ENCODE data around the gene RNF114. TPM values are rescaled to one million over a fixed set of nuclear protein-coding genes. Genes with fewer than 3 reads are reported as not detected.

Gene RNF114
- total and polyA plus RNA-seq, 3 experiments from 2014 or later = 64.0 to 112 (median 67.1) TPM

DNA sequence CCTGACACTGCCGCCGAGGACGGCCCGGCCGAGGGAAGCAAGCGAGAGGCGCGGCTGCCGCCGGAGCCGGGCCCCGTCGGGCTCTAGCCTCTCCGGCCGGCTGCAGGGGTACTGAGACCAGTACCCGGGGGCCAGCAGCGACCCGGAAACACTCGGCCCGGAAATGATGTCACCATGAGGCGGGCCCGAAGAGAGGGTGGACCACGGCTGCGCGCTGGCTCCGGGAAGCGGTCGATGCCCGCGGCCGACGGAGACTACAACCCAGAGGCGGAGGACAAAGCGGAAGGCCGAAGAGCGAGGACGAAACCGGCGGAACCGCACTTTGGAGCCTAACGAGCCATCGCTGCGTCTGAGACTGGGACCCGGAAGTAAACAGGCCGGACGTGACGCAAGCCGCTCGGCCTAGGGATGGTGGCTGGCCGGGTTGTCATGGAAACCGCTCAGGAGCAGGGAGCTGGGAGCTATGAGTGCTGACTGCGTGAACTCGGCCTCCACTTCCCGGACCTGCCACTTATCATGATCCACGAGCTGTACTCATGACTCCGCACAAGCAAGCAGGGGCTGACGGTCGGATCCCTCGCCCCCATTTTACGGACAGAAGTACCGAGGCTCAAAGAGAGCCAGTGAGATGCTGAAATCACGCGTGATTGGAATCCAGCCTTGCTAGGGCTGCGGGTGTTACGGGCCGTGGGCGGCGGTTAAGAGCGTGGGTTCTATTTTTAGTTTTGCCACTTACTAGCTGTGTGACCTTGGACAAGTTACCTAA lies 20.6 kb upstream of the RNF114 start, which contains the start of gene SPATA2:
SPATA2 (minus strand) TSS at position 150 of the 766 bp plus-strand sequence. CDS start 7,039 bp downstream, outside the sequence.
- H3K9me3 Mint-ChIP-seq = no peaks in the 10 kb centered on the region
- peak; percentile 92 to 97 (median 93) for DNase-seq
- Histone ChIP-seq H3K27me3 (ENCODE audit: insufficient read depth, low read length, poor library complexity, severe bottlenecking) (no peaks in the 10 kb centered on the region), H3K9me3 (ENCODE audit: low read length) (no peaks in the 10 kb centered on the region), H3K4me3 (ENCODE audit: low read length) (peak within 1 kb of the TSS; percentile 98), H3K27ac (ENCODE audit: low read depth, low read length) (peak within 1 kb of the TSS; percentile 100), H3K36me3 (ENCODE audit: insufficient read depth, low read length) (no peaks in the 10 kb centered on the region), H3K4me1 (ENCODE audit: insufficient read depth, low read length) (peaks cover 36% of the 10 kb centered on the region)
- ChIA-PET CTCF (interaction anchor here (1.1 to 2.0 kb wide), 7 partner anchors 9 to 307 kb away, joined by 3 to 8 read pairs (median 3); partner anchors contain the start of gene RNF114), POLR2A (interaction anchor here (0.6 to 3.2 kb wide), 5 partner anchors 20 to 649 kb away, joined by 3 to 34 read pairs (median 4); partner anchors contain the start of gene RNF114)
- peak within 1 kb of the TSS; percentile 96 to 100 (median 98) for H3K4me3 Mint-ChIP-seq
- peaks cover 0 to 14% (median 2%) of the 10 kb centered on the region in 3 donors for H3K36me3 Mint-ChIP-seq
- H3K27me3 Mint-ChIP-seq = no peaks in the 10 kb centered on the region
- peak within 1 kb of the TSS; percentile 97 to 100 (median 100) for H3K27ac Mint-ChIP-seq
- H3K4me1 Mint-ChIP-seq = peaks cover 30 to 55% (median 46%) of the 10 kb centered on the region in 3 donors

GRCh38 chr20:49916146-49917002 lies 19.8 kb upstream of the RNF114 start:
- Mint-ChIP-seq H3K9me3 (no peaks in the 10 kb centered on the region), H3K36me3 (peaks cover 0 to 10% (median 2%) of the 10 kb centered on the region in 3 donors), H3K27ac (peak overlapping the region; percentile 97 to 100 (median 100)), H3K4me3 (peak overlapping the region; percentile 96 to 100 (median 98)), H3K27me3 (no peaks in the 10 kb centered on the region), H3K4me1 (peaks cover 30 to 49% (median 40%) of the 10 kb centered on the region in 3 donors)
- ChIA-PET CTCF (interaction anchor here (1.1 to 2.0 kb wide), 6 partner anchors 10 to 308 kb away, joined by 3 to 8 read pairs (median 4); partner anchors contain the start of gene RNF114), POLR2A (interaction anchor here (0.6 to 3.2 kb wide), 4 partner anchors 19 to 649 kb away, joined by 3 to 34 read pairs (median 4); partner anchors contain the start of gene RNF114)
- Histone ChIP-seq H3K4me3 (ENCODE audit: low read length) (peak overlapping the region; percentile 98), H3K36me3 (ENCODE audit: insufficient read depth, low read length) (no peaks in the 10 kb centered on the region), H3K9me3 (ENCODE audit: low read length) (no peaks in the 10 kb centered on the region), H3K27me3 (ENCODE audit: insufficient read depth, low read length, poor library complexity, severe bottlenecking) (no peaks in the 10 kb centered on the region), H3K4me1 (ENCODE audit: insufficient read depth, low read length) (peaks cover 36% of the 10 kb centered on the region), H3K27ac (ENCODE audit: low read depth, low read length) (peak overlapping the region; percentile 100)
- DNase-seq = peak in 1 of 5 donors; percentile 55

GRCh38 chr20:49918446-49918845 lies 17.8 kb upstream of the RNF114 start:
- H3K27ac Mint-ChIP-seq = peak overlapping the region in 1 of 8 donors; percentile 43
- peaks cover 25 to 32% (median 28%) of the 10 kb centered on the region in 3 donors for H3K4me1 Mint-ChIP-seq
- Histone ChIP-seq H3K27ac (ENCODE audit: low read depth, low read length) (no peak overlapping the region), H3K4me1 (ENCODE audit: insufficient read depth, low read length) (peaks cover 26% of the 10 kb centered on the region), H3K9me3 (ENCODE audit: low read length) (no peaks in the 10 kb centered on the region), H3K4me3 (ENCODE audit: low read length) (no peak overlapping the region), H3K27me3 (ENCODE audit: insufficient read depth, low read length, poor library complexity, severe bottlenecking) (no peaks in the 10 kb centered on the region), H3K36me3 (ENCODE audit: insufficient read depth, low read length) (no peaks in the 10 kb centered on the region)
- no peaks in the 10 kb centered on the region for H3K27me3 Mint-ChIP-seq
- DNase-seq = no peak
- ChIA-PET CTCF (no interaction called here), POLR2A (no interaction called here)
- no peaks in the 10 kb centered on the region for H3K9me3 Mint-ChIP-seq
- H3K4me3 Mint-ChIP-seq = peak overlapping the region in 1 of 7 donors; percentile 18
- H3K36me3 Mint-ChIP-seq = peaks cover 0 to 8% (median 0%) of the 10 kb centered on the region in 3 donors

DNA sequence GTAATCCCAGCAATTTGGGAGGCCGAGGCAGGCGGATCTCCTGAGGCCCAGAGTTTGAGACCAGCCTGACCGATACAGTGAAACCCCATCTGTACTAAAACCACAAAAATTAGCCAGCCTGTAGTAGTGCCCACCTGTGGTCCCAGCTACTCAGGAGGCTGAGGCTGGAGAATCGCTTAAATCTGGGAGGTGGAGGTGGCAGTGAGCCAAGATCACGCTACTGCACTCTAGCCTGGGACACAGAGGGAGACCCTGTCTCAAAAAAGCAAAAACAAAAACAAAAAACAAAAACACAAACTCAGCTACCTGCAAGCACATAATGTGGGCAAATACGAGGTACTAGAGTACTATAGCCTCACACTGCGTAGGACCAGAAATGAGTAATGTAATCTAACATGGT lies 17.2 kb upstream of the RNF114 start:
- Mint-ChIP-seq H3K4me1 (peaks cover 20 to 26% (median 22%) of the 10 kb centered on the region in 3 donors), H3K27me3 (peaks cover 0 to under 1% of the 10 kb centered on the region in 2 donors), H3K27ac (no peak overlapping the region), H3K36me3 (peaks cover 0 to 8% (median 0%) of the 10 kb centered on the region in 3 donors), H3K9me3 (no peaks in the 10 kb centered on the region), H3K4me3 (no peak overlapping the region)
- CTCF ChIA-PET = no interaction called here
- peaks cover 20% of the 10 kb centered on the region for H3K4me1 ChIP-seq (ENCODE audit: insufficient read depth, low read length)
- no peak overlapping the region for H3K27ac ChIP-seq (ENCODE audit: low read depth, low read length)
- H3K27me3 ChIP-seq (ENCODE audit: insufficient read depth, low read length, poor library complexity, severe bottlenecking) = no peaks in the 10 kb centered on the region
- no peaks in the 10 kb centered on the region for H3K36me3 ChIP-seq (ENCODE audit: insufficient read depth, low read length)
- POLR2A ChIA-PET = no interaction called here
- no peaks in the 10 kb centered on the region for H3K9me3 ChIP-seq (ENCODE audit: low read length)
- DNase-seq = no peak
- H3K4me3 ChIP-seq (ENCODE audit: low read length) = no peak overlapping the region

GRCh38 chr20:49919461-49919860 lies 16.7 kb upstream of the RNF114 start:
- CTCF ChIA-PET = no interaction called here
- H3K36me3 Mint-ChIP-seq = peaks cover 0 to 8% (median 0%) of the 10 kb centered on the region in 3 donors

GRCh38 chr20:49924247-49924646 lies 11.9 kb upstream of the RNF114 start:
- Histone ChIP-seq H3K27me3 (ENCODE audit: insufficient read depth, low read length, poor library complexity, severe bottlenecking) (no peaks in the 10 kb centered on the region), H3K27ac (ENCODE audit: low read depth, low read length) (no peak overlapping the region), H3K4me3 (ENCODE audit: low read length) (no peak overlapping the region), H3K36me3 (ENCODE audit: insufficient read depth, low read length) (no peaks in the 10 kb centered on the region), H3K9me3 (ENCODE audit: low read length) (no peaks in the 10 kb centered on the region), H3K4me1 (ENCODE audit: insufficient read depth, low read length) (no peaks in the 10 kb centered on the region)
- ChIA-PET POLR2A (no interaction called here), CTCF (interaction anchor here (0.6 to 1.2 kb wide), 2 partner anchors 11 to 36 kb away, joined by 3 read pairs; no protein-coding TSS in a partner anchor)
- no peak overlapping the region for H3K27ac Mint-ChIP-seq
- no peaks in the 10 kb centered on the region for H3K36me3 Mint-ChIP-seq
- peaks cover 0 to 3% of the 10 kb centered on the region in 2 donors for H3K27me3 Mint-ChIP-seq
- DNase-seq = no peak
- peaks cover 5 to 9% (median 7%) of the 10 kb centered on the region in 3 donors for H3K4me1 Mint-ChIP-seq
- no peaks in the 10 kb centered on the region for H3K9me3 Mint-ChIP-seq
- no peak overlapping the region for H3K4me3 Mint-ChIP-seq

More at GRCh38 chr20:49919461-49919860, 16.7 kb upstream of the RNF114 start:
- H3K4me3 Mint-ChIP-seq = no peak overlapping the region
- peaks cover 16 to 22% (median 18%) of the 10 kb centered on the region in 3 donors for H3K4me1 Mint-ChIP-seq
- no peaks in the 10 kb centered on the region for H3K9me3 Mint-ChIP-seq
- H3K27ac ChIP-seq (ENCODE audit: low read depth, low read length) = no peak overlapping the region
- POLR2A ChIA-PET = no interaction called here
- no peaks in the 10 kb centered on the region for H3K9me3 ChIP-seq (ENCODE audit: low read length)
- no peaks in the 10 kb centered on the region for H3K36me3 ChIP-seq (ENCODE audit: insufficient read depth, low read length)
- DNase-seq = no peak
- H3K27me3 Mint-ChIP-seq = peaks cover 0 to 3% of the 10 kb centered on the region in 2 donors
- H3K27ac Mint-ChIP-seq = no peak overlapping the region
- H3K4me3 ChIP-seq (ENCODE audit: low read length) = no peak overlapping the region
- H3K27me3 ChIP-seq (ENCODE audit: insufficient read depth, low read length, poor library complexity, severe bottlenecking) = no peaks in the 10 kb centered on the region
- peaks cover 15% of the 10 kb centered on the region for H3K4me1 ChIP-seq (ENCODE audit: insufficient read depth, low read length)

DNA sequence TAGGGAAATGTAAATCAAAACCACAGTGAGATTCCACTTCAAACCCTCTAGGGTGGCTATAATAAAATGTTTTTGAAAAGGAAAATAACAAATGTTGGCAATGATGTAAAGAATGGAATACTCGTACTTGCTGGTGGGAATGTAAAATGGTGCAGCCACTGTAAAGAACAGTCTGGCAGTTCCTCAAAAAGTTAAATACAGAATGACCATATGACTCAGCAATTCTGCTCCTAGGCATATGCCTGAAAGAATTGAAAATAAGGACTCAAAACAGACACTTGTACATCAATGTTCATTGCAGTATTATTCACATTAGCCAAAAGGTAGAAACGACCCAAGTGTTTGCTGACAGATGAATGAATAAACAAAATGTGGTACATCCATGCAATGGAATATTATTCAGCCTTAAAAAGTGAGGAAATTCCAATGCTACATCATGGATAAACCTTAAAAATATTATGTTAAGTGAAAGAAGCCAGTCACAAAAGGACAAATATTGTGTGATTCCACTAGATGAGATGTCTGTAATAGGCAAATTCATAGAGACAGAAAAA lies 10.2 kb upstream of the RNF114 start:
- no peak overlapping the region for H3K4me3 Mint-ChIP-seq
- no peak for DNase-seq
- H3K4me1 ChIP-seq (ENCODE audit: insufficient read depth, low read length) = no peaks in the 10 kb centered on the region
- H3K9me3 ChIP-seq (ENCODE audit: low read length) = no peaks in the 10 kb centered on the region
- H3K4me1 Mint-ChIP-seq = peaks cover 5 to 9% (median 7%) of the 10 kb centered on the region in 3 donors
- no peaks in the 10 kb centered on the region for H3K9me3 Mint-ChIP-seq
- ChIA-PET CTCF (interaction anchor here (1.2 to 1.3 kb wide), 2 partner anchors 146 to 317 kb away, joined by 3 to 4 read pairs; no protein-coding TSS in a partner anchor), POLR2A (no interaction called here)
- peaks cover 0 to 3% of the 10 kb centered on the region in 2 donors for H3K27me3 Mint-ChIP-seq
- no peak overlapping the region for H3K27ac ChIP-seq (ENCODE audit: low read depth, low read length)
- H3K27me3 ChIP-seq (ENCODE audit: insufficient read depth, low read length, poor library complexity, severe bottlenecking) = no peaks in the 10 kb centered on the region
- H3K36me3 ChIP-seq (ENCODE audit: insufficient read depth, low read length) = no peaks in the 10 kb centered on the region
- H3K27ac Mint-ChIP-seq = no peak overlapping the region
- no peak overlapping the region for H3K4me3 ChIP-seq (ENCODE audit: low read length)
- H3K36me3 Mint-ChIP-seq = no peaks in the 10 kb centered on the region
